Measurements from ENCODE around the gene GPR157. TPM values are rescaled to one million over a fixed set of nuclear protein-coding genes. Genes with fewer than 3 reads are reported as not detected.

The GPR157 gene
- total RNA-seq, 1 donor from 2014 or later = 5.4 TPM

- Histone ChIP-seq H3K9me3 (ENCODE audit: insufficient read depth, low read depth, low read length) (no peaks in the 10 kb centered on the region), H3K27ac (ENCODE audit: low read depth, low read length) (no peak overlapping the region), H3K79me2 (ENCODE audit: insufficient read depth, low read length) (no peaks in the 10 kb centered on the region), H3K27me3 (ENCODE audit: insufficient read depth, low read length) (no peaks in the 10 kb centered on the region), H2AFZ (ENCODE audit: low read depth, low read length) (peak overlapping the region; percentile 2), H4K20me1 (ENCODE audit: insufficient read depth, low read length) (no peaks in the 10 kb centered on the region), H3K9ac (ENCODE audit: low read length) (no peak overlapping the region), H3K4me3 (ENCODE audit: insufficient read depth, low read depth, low read length) (no peak overlapping the region), H3K4me2 (ENCODE audit: low read length) (peak overlapping the region; percentile 53), H3K36me3 (ENCODE audit: insufficient read depth, low read length) (no peaks in the 10 kb centered on the region), H3K4me1 (ENCODE audit: insufficient read depth, low read length) (peaks cover 26% of the 10 kb centered on the region)
- DNase-seq (ENCODE audit: low read depth) (peak; percentile 47), FAIRE-seq (no peak)
- TF ChIP-seq EZH2 (IDR thresholded peaks at IDR 0.05; ENCODE audit: insufficient read depth, low read length) = no peak
- TF ChIP-seq CTCF (IDR thresholded peaks at IDR 0.05; ENCODE audit: insufficient read depth, low read depth, low read length) = no peak
- H3K36me3 Mint-ChIP-seq (ENCODE audit: low read depth, unreplicated experiment) = no peaks in the 10 kb centered on the region
- H3K27ac Mint-ChIP-seq (ENCODE audit: unreplicated experiment) = peak overlapping the region; percentile 35
- no peak overlapping the region for H3K4me3 Mint-ChIP-seq (ENCODE audit: unreplicated experiment)
- peaks cover 22% of the 10 kb centered on the region for H3K4me1 Mint-ChIP-seq (ENCODE audit: low read depth, unreplicated experiment)
- peaks cover 11% of the 10 kb centered on the region for H3K27me3 Mint-ChIP-seq (ENCODE audit: low read depth, unreplicated experiment)
- H3K9me3 Mint-ChIP-seq (ENCODE audit: unreplicated experiment) = no peaks in the 10 kb centered on the region
Observed at GRCh38 chr1:9062021-9062471, 66.9 kb downstream of the GPR157 start.

GRCh38 chr1:9061252-9061960 is 67.5 kb downstream of the GPR157 start:
- FAIRE-seq = no peak
- no peak overlapping the region for H3K27ac Mint-ChIP-seq (ENCODE audit: unreplicated experiment)

More at GRCh38 chr1:9061252-9061960, 67.5 kb downstream of the GPR157 start:
- Histone ChIP-seq H3K4me3 (ENCODE audit: insufficient read depth, low read depth, low read length) (no peak overlapping the region), H4K20me1 (ENCODE audit: insufficient read depth, low read length) (no peaks in the 10 kb centered on the region), H3K27ac (ENCODE audit: low read depth, low read length) (no peak overlapping the region), H3K9me3 (ENCODE audit: insufficient read depth, low read depth, low read length) (no peaks in the 10 kb centered on the region), H3K27me3 (ENCODE audit: insufficient read depth, low read length) (no peaks in the 10 kb centered on the region), H3K4me2 (ENCODE audit: low read length) (peak overlapping the region; percentile 53), H3K79me2 (ENCODE audit: insufficient read depth, low read length) (no peaks in the 10 kb centered on the region), H2AFZ (ENCODE audit: low read depth, low read length) (no peak overlapping the region), H3K4me1 (ENCODE audit: insufficient read depth, low read length) (peaks cover 21% of the 10 kb centered on the region), H3K36me3 (ENCODE audit: insufficient read depth, low read length) (no peaks in the 10 kb centered on the region), H3K9ac (ENCODE audit: low read length) (no peak overlapping the region)
- H3K9me3 Mint-ChIP-seq (ENCODE audit: unreplicated experiment) = no peaks in the 10 kb centered on the region
- no peaks in the 10 kb centered on the region for H3K36me3 Mint-ChIP-seq (ENCODE audit: low read depth, unreplicated experiment)
- TF ChIP-seq EZH2 (IDR thresholded peaks at IDR 0.05; ENCODE audit: insufficient read depth, low read length) = no peak
- no peak for TF ChIP-seq CTCF (IDR thresholded peaks at IDR 0.05; ENCODE audit: insufficient read depth, low read depth, low read length)
- H3K4me3 Mint-ChIP-seq (ENCODE audit: unreplicated experiment) = no peak overlapping the region
- H3K4me1 Mint-ChIP-seq (ENCODE audit: low read depth, unreplicated experiment) = peaks cover 21% of the 10 kb centered on the region
- peaks cover 11% of the 10 kb centered on the region for H3K27me3 Mint-ChIP-seq (ENCODE audit: low read depth, unreplicated experiment)
- no peak for DNase-seq (ENCODE audit: low read depth)
